ENCODE measurements around the gene MARVELD1. TPM values are rescaled to one million over a fixed set of nuclear protein-coding genes. Genes with fewer than 3 reads are reported as not detected.

MARVELD1 gene
- total RNA-seq, 1 experiment from 2014 or later = 53.1 TPM

- ATAC-seq (no peak), DNase-seq (ENCODE audit: low read depth, low spot score) (no peak)
- no TSS peak for BruUV-seq (replicated peaks)
- ChIA-PET CTCF (interaction anchor here (0.5 to 1.0 kb wide), 2 partner anchors 9 to 29 kb away, joined by 3 to 4 read pairs; partner anchors contain the start of gene PI4K2A), POLR2A (no interaction called here)
- no peak overlapping the region for H3K27ac ChIP-seq (ENCODE audit: low read length)
- peaks cover 3% of the 10 kb centered on the region; the same call in 1 of the 2 replicates for H3K36me3 ChIP-seq (ENCODE audit: control insufficient read depth, insufficient read depth, low read length)
- H3K4me1 ChIP-seq (ENCODE audit: control insufficient read depth, insufficient read depth, low read length) = no peaks in the 10 kb centered on the region
- in situ Hi-C loops (cut with HindIII; ENCODE audit: low pct_unique_long_range_greater_than_20kb, low sequenced_read_pairs) (no loop called here), intact Hi-C loops (cut with micrococcal nuclease; ENCODE audit: unreplicated experiment) (no loop called here)
- TF ChIP-seq TCF7L2 (IDR thresholded peaks at IDR 0.05; ENCODE audit: low read depth, low read length) = no peak
- no peak for TF ChIP-seq POLR2AphosphoS5 (IDR thresholded peaks at IDR 0.05; ENCODE audit: low read depth, low read length)
- H3K9me3 ChIP-seq (ENCODE audit: control insufficient read depth, insufficient read depth, low read depth, low read length) = no peaks in the 10 kb centered on the region
- no peaks in the 10 kb centered on the region for H3K27me3 ChIP-seq (ENCODE audit: control insufficient read depth, insufficient read depth, low read length)
- H3K4me3 ChIP-seq (ENCODE audit: low read depth in 2 of 2, low read length in 2 of 2) = no peak overlapping the region
These were observed 44.0 kb upstream of the MARVELD1 start for GRCh38 chr10:97669571-97669970.

GRCh38 chr10:97673736-97674525 lies 39.6 kb upstream of the MARVELD1 start:
- no peaks in the 10 kb centered on the region for H3K9me3 ChIP-seq (ENCODE audit: control insufficient read depth, insufficient read depth, low read depth, low read length)
- CTCF ChIA-PET = interaction anchor here (0.7 kb wide), 1 partner anchor 221 kb away, joined by 3 read pairs; no protein-coding TSS in a partner anchor
- H3K27me3 ChIP-seq (ENCODE audit: control insufficient read depth, insufficient read depth, low read length) = no peaks in the 10 kb centered on the region
- no peaks in the 10 kb centered on the region; the same call in 1 of the 2 replicates for H3K36me3 ChIP-seq (ENCODE audit: control insufficient read depth, insufficient read depth, low read length)
- no peak overlapping the region for H3K27ac ChIP-seq (ENCODE audit: low read length)
- ATAC-seq = peak; percentile 46; the same call in 1 of the 2 replicates
- in situ Hi-C loops (cut with HindIII; ENCODE audit: low pct_unique_long_range_greater_than_20kb, low sequenced_read_pairs) (no loop called here), intact Hi-C loops (cut with micrococcal nuclease; ENCODE audit: unreplicated experiment) (no loop called here)
- DNase-seq (ENCODE audit: low read depth, low spot score) = no peak
- no peak for TF ChIP-seq REST (IDR thresholded peaks at IDR 0.05; ENCODE audit: insufficient read depth in 1 of 2, low read depth in 2 of 2, low read length in 1 of 2)
- TF ChIP-seq SIN3A (IDR thresholded peaks at IDR 0.05; ENCODE audit: borderline replicate concordance, insufficient read depth, low read depth, low read length) = no peak
- no peak for TF ChIP-seq POLR2AphosphoS5 (IDR thresholded peaks at IDR 0.05; ENCODE audit: low read depth, low read length)
- TF ChIP-seq CTCF (IDR thresholded peaks at IDR 0.05) = no peak
- TF ChIP-seq TCF7L2 (IDR thresholded peaks at IDR 0.05; ENCODE audit: low read depth, low read length) = no peak
- no TSS peak for BruUV-seq (replicated peaks)
- no peaks in the 10 kb centered on the region for H3K4me1 ChIP-seq (ENCODE audit: control insufficient read depth, insufficient read depth, low read length)
- POLR2A ChIA-PET = no interaction called here
- no peak overlapping the region for H3K4me3 ChIP-seq (ENCODE audit: low read depth in 2 of 2, low read length in 2 of 2)

GRCh38 chr10:97675222-97675621 lies 38.3 kb upstream of the MARVELD1 start:
- no peak overlapping the region for H3K27ac ChIP-seq (ENCODE audit: low read length)
- no peaks in the 10 kb centered on the region for H3K4me1 ChIP-seq (ENCODE audit: control insufficient read depth, insufficient read depth, low read length)
- H3K4me3 ChIP-seq (ENCODE audit: low read depth in 2 of 2, low read length in 2 of 2) = no peak overlapping the region
- no peak for DNase-seq (ENCODE audit: low read depth, low spot score)
- H3K9me3 ChIP-seq (ENCODE audit: control insufficient read depth, insufficient read depth, low read depth, low read length) = no peaks in the 10 kb centered on the region
- no peaks in the 10 kb centered on the region for H3K27me3 ChIP-seq (ENCODE audit: control insufficient read depth, insufficient read depth, low read length)
- intact Hi-C loops (cut with micrococcal nuclease; ENCODE audit: unreplicated experiment) = no loop called here
- TF ChIP-seq POLR2AphosphoS5 (IDR thresholded peaks at IDR 0.05; ENCODE audit: low read depth, low read length) (no peak), TCF7L2 (IDR thresholded peaks at IDR 0.05; ENCODE audit: low read depth, low read length) (no peak)
- no peaks in the 10 kb centered on the region; the same call in 1 of the 2 replicates for H3K36me3 ChIP-seq (ENCODE audit: control insufficient read depth, insufficient read depth, low read length)
- POLR2A ChIA-PET = interaction anchor here (0.6 to 0.7 kb wide), 2 partner anchors 17 to 70 kb away, joined by 3 to 6 read pairs; no protein-coding TSS in a partner anchor
- in situ Hi-C loops (cut with HindIII; ENCODE audit: low pct_unique_long_range_greater_than_20kb, low sequenced_read_pairs) = no loop called here
- no peak for ATAC-seq
- BruUV-seq (replicated peaks) = no TSS peak
- CTCF ChIA-PET = interaction anchor here (0.6 to 2.2 kb wide), 2 partner anchors 12 to 126 kb away, joined by 3 to 12 read pairs; partner anchors contain the start of gene AVPI1

Data from Panc1 (cell line).